Activated CD8-positive, alpha-beta T cell treated with anti-CD3 and anti-CD28 coated beads, Interleukin-2, amount 10 ng/mL, durations not matched to agents 7 days and 5 days (primary cell): ENCODE data around the gene BGN. TPM values are rescaled to one million over a fixed set of nuclear protein-coding genes. Genes with fewer than 3 reads are reported as not detected.

Experiments
- ATAC-seq: fragments of 150-1000 bp; cut with Tn5 transposase; one replicate; pipeline ENCODE4 v1.10.0; 2021; ENCODE audit warnings: moderate library complexity
- CTCF ChIA-PET: fragments of 350-600 bp; sonication (Branson Sonifier 250); formaldehyde crosslinking; loops from one replicate; lab custom pipeline; 2021; ENCODE audit warnings: antibody characterized with exemption; lab: Charles Lee
- POLR2A ChIA-PET: fragments of 350-600 bp; sonication (Branson Sonifier 250); formaldehyde crosslinking; loops from one replicate; lab custom pipeline; 2021; ENCODE audit warnings: antibody characterized with exemption; lab: Charles Lee
- DNase-seq: peaks from one replicate; pipeline ENCODE4 v3.0.0-alpha.2; 2020
- H3K27ac Mint-ChIP-seq: one replicate; pipeline ENCODE4 v1.8.0; 2021; ENCODE audit warnings: mild to moderate bottlenecking, mixed read lengths
- H3K27me3 Mint-ChIP-seq: one replicate; pipeline ENCODE4 v1.8.0; 2021; ENCODE audit warnings: low read depth, mixed read lengths
- H3K36me3 Mint-ChIP-seq: one replicate; pipeline ENCODE4 v1.8.0; 2021; ENCODE audit warnings: low read depth, mixed read lengths
- H3K4me1 Mint-ChIP-seq: one replicate; pipeline ENCODE4 v1.8.0; 2021; ENCODE audit warnings: low read depth, mixed read lengths
- H3K4me3 Mint-ChIP-seq: one replicate; pipeline ENCODE4 v1.8.0; 2021; ENCODE audit warnings: mild to moderate bottlenecking, mixed read lengths
- H3K9me3 Mint-ChIP-seq: one replicate; pipeline ENCODE4 v1.8.0; 2022; ENCODE audit warnings: mixed read lengths; ENCODE audit not compliant: insufficient read depth
- total RNA-seq, 2 experiments: library from RNA; stranded (reverse); gene quantifications; one replicate each; pipeline ENCODE4 v1.2.3, GENCODE V29; 2021

The BGN gene
- total RNA-seq, 2 experiments from 2014 or later, result not detected

DNA sequence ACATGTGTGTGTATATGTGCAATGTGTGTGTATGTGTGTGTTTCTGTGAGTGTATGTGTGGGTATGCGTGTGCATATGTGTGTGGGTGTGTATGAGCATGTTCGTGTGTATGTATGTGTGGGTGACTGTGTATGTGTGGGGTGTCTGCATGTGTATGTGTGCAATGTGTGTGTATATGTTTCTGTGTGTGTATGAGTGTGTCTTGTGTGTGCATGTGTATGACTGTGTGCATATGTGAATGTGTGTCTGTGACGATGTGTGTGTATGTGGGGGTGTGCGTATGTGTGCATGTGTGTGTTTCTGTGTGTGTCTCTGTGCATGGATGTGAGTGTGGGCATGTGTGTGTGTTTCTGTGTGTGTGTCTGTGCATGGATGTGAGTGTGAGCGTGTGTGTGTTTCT lies 18.5 kb downstream of the BGN start:
- H3K4me1 Mint-ChIP-seq, result peaks cover under 1% of the 10 kb centered on the region
- H3K36me3 Mint-ChIP-seq, result no peaks in the 10 kb centered on the region
- H3K27me3 Mint-ChIP-seq, result peaks cover 12% of the 10 kb centered on the region
- ChIA-PET CTCF (no interaction called here), POLR2A (no interaction called here)
- ATAC-seq, result no peak
- no peak overlapping the region for H3K27ac Mint-ChIP-seq
- DNase-seq, result no peak
- no peaks in the 10 kb centered on the region for H3K9me3 Mint-ChIP-seq
- no peak overlapping the region for H3K4me3 Mint-ChIP-seq

DNA sequence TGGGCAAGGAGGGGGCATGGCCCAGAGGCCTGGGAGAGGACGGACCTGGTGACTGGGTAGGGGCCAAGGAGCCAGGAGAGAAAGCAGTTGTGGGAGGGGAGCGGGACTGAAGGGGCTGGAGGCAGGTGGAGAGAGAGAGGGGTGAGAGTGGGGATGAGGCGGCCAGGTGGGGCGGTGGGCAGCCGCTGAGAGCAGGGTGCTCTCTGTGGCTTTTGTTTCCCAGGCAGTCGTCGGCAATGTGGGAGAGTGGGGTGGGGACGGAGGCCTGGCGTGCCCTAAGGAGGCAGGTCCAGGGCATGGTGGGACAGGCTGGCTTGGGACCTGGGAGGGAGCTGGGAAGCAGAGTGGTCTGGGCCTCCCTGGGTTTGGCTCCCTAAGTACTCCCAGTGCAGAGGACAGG lies 19.5 kb downstream of the BGN start:
- H3K9me3 Mint-ChIP-seq, result no peaks in the 10 kb centered on the region
- DNase-seq (no peak), ATAC-seq (no peak)
- ChIA-PET POLR2A (no interaction called here), CTCF (no interaction called here)
- H3K27me3 Mint-ChIP-seq, result peaks cover 19% of the 10 kb centered on the region
- no peak overlapping the region for H3K4me3 Mint-ChIP-seq
- H3K36me3 Mint-ChIP-seq, result no peaks in the 10 kb centered on the region
- peaks cover 8% of the 10 kb centered on the region for H3K4me1 Mint-ChIP-seq
- H3K27ac Mint-ChIP-seq, result no peak overlapping the region

DNA sequence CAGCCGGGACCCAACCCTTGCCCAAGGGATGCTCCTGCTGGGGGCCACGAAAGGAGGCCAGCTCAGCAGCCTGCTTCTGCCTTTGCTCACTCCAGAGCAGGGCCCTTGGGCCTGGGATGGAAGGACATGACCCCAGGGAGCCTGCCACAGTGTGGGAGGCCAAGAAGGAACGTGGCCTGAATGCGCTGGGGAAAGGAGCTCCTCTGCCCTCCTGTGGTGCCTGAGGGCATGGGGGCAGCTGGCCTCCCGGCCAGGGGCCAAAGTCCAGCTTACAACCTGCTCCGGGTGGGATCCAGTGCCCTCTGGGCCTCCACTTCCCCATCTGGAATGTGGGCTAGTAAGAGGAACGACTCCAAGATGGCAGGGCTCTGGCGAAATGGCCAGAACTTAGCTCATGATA lies 20.7 kb downstream of the BGN start:
- Mint-ChIP-seq H3K27me3 (peaks cover 21% of the 10 kb centered on the region), H3K27ac (no peak overlapping the region), H3K36me3 (no peaks in the 10 kb centered on the region), H3K4me3 (no peak overlapping the region), H3K9me3 (no peaks in the 10 kb centered on the region), H3K4me1 (peaks cover 12% of the 10 kb centered on the region)
- no peak for DNase-seq
- ATAC-seq, result no peak
- CTCF ChIA-PET, result interaction anchor here (0.8 kb wide), 1 partner anchor 8 kb away, joined by 3 read pairs; no protein-coding TSS in a partner anchor
- POLR2A ChIA-PET, result no interaction called here

DNA sequence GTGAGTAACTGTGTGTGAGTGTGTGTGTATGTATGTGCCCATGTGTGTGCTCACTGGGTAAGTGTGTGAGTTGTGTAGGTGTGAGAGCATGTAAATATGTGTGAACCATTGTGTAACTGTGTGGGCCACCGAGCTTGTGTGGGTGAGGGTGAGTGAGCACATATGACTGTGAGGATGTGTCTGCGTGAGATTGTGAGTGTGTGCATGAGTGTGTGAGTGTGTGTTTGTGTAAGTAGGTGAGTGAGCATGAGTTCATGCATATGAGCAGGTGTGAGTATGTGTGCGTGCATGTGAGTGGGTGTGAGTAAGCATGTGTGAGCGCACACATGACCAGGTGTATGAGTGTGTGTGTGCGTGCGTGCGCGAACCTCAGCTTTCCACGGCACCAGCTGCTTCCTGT lies 21.3 kb downstream of the BGN start:
- H3K4me3 Mint-ChIP-seq, result no peak overlapping the region
- ChIA-PET CTCF (interaction anchor here (0.8 kb wide), 1 partner anchor 9 kb away, joined by 3 read pairs; no protein-coding TSS in a partner anchor), POLR2A (no interaction called here)
- H3K4me1 Mint-ChIP-seq, result peaks cover 12% of the 10 kb centered on the region
- H3K36me3 Mint-ChIP-seq, result no peaks in the 10 kb centered on the region
- DNase-seq (no peak), ATAC-seq (no peak)
- H3K27me3 Mint-ChIP-seq, result peaks cover 21% of the 10 kb centered on the region
- H3K9me3 Mint-ChIP-seq, result no peaks in the 10 kb centered on the region
- H3K27ac Mint-ChIP-seq, result no peak overlapping the region

DNA sequence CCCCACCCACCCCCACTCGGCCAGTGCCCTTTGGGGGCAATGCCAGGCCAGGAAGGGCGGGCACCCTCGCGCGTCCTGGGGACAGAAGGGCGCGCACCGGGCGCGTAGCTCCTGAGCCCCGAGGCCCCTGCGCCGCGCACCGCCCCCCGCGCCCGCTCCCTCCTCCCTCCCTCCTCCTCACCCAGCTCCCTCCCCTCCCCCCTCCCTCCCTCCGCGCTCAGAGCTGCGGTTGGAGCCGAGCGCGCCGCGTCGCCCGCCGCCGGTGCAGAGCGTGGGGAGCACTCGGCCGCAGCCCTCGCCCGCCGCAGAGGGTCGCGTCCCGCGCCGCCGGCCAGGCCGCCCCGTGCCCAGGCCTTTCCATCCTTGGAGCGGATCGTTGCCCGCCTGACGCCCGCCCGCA lies 22.6 kb downstream of the BGN start, which contains the start of gene ATP2B3:
TSS of gene ATP2B3 (plus strand) at position 220 of the 400 bp plus-strand sequence. CDS start 18,606 bp downstream, outside the sequence.
- no peaks in the 10 kb centered on the region for H3K9me3 Mint-ChIP-seq
- H3K4me1 Mint-ChIP-seq, result peaks cover 17% of the 10 kb centered on the region
- no peak for ATAC-seq
- peaks cover 21% of the 10 kb centered on the region for H3K27me3 Mint-ChIP-seq
- ChIA-PET POLR2A (no interaction called here), CTCF (no interaction called here)
- no peak within 1 kb of the TSS for H3K4me3 Mint-ChIP-seq
- no peaks in the 10 kb centered on the region for H3K36me3 Mint-ChIP-seq
- no peak for DNase-seq
- no peak within 1 kb of the TSS for H3K27ac Mint-ChIP-seq

DNA sequence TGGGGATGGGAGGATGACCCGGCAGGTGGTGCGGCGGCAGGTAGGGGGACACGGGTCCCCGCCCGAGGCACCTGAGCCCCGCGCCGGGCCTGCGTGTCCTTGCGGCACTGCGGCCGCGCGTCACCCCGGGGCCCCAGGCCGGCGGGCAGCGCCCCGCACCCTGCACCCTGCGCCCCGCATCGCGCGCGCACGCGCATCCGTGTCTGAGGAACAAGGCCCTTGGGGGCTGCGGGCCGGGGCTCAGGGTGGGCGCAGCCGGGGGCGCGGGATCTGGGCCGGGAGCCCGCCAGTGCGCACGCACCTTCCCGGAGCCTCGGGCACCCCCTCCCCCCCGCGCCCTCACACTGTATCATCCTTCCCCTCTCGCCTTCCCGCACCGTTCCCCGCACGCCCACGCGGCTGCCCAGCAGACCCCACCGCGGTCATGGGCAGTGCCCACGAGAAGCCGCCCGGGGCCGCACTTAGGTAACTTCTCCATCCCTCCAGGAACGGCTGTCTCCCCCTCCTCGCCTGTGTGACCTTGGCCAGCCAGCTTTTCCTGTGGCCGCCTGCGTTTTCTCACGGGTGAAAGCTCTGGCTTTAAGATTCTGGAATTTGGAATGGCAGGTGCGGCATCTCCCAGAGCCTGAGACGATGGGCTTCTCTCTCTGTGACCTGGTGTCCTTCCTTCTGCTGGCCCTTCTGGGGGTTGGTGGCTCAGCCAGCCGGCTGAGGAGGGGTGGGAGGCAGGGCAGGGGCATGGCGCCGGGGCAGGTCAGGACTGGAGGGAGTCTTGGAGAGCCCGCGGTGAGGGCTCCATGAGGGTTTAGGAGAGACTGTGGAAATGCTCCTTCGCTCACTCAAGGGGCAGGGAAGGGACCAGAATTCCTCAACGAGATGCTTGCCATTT lies 23.4 kb downstream of the BGN start:
- Mint-ChIP-seq H3K9me3 (no peaks in the 10 kb centered on the region), H3K4me1 (peaks cover 17% of the 10 kb centered on the region), H3K27me3 (peaks cover 21% of the 10 kb centered on the region), H3K27ac (no peak overlapping the region), H3K36me3 (no peaks in the 10 kb centered on the region), H3K4me3 (no peak overlapping the region)
- no peak for DNase-seq
- ATAC-seq, result no peak
- CTCF ChIA-PET, result no interaction called here
- POLR2A ChIA-PET, result no interaction called here

GRCh38 chrX:153519569-153520286 lies 24.9 kb downstream of the BGN start:
- DNase-seq (no peak), ATAC-seq (no peak)
- no peak overlapping the region for H3K27ac Mint-ChIP-seq
- ChIA-PET CTCF (interaction anchor here (0.8 kb wide), 1 partner anchor 86 kb away, joined by 3 read pairs; no protein-coding TSS in a partner anchor), POLR2A (interaction anchor here (0.6 kb wide), 1 partner anchor 92 kb away, joined by 3 read pairs; no protein-coding TSS in a partner anchor)
- no peak overlapping the region for H3K4me3 Mint-ChIP-seq
- H3K27me3 Mint-ChIP-seq, result peaks cover 21% of the 10 kb centered on the region
- peaks cover 17% of the 10 kb centered on the region for H3K4me1 Mint-ChIP-seq
- no peaks in the 10 kb centered on the region for H3K36me3 Mint-ChIP-seq
- no peaks in the 10 kb centered on the region for H3K9me3 Mint-ChIP-seq

DNA sequence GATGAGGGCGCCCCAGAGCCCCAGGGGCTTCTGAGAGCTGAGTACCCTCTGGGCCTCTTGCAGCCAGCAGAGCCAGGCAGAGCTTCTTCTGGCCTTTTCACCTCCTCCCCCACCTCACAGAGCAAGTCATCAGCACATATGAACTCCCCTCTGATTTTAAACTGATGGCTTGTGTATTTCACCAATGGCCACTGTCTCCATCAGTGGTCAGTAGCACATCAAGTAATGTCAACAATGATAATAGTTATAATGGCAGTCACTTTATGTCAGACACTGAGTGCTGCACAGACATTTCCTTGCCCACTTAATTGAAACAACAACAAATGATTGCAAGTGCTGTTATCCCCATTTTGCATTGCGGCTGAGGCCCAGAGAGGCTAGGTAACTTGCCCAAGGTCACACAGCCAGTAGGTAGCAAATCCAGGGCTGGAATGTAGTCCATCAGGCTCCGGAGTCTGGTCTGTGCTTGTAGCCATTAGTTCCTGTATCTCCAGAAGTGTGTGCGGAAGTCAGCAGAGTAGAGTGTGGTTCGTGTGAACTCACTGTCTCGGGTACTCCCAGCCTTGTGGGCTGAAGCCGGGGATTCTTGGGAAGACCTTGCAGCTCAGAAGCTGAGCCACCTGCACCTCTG lies 25.6 kb downstream of the BGN start:
- H3K27ac Mint-ChIP-seq, result no peak overlapping the region
- H3K9me3 Mint-ChIP-seq, result no peaks in the 10 kb centered on the region
- H3K4me3 Mint-ChIP-seq, result no peak overlapping the region
- no peak for ATAC-seq
- ChIA-PET CTCF (interaction anchor here (0.8 kb wide), 1 partner anchor 85 kb away, joined by 3 read pairs; no protein-coding TSS in a partner anchor), POLR2A (interaction anchor here (0.6 kb wide), 1 partner anchor 91 kb away, joined by 3 read pairs; no protein-coding TSS in a partner anchor)
- DNase-seq, result no peak
- H3K27me3 Mint-ChIP-seq, result peaks cover 21% of the 10 kb centered on the region
- H3K36me3 Mint-ChIP-seq, result no peaks in the 10 kb centered on the region
- peaks cover 17% of the 10 kb centered on the region for H3K4me1 Mint-ChIP-seq

DNA sequence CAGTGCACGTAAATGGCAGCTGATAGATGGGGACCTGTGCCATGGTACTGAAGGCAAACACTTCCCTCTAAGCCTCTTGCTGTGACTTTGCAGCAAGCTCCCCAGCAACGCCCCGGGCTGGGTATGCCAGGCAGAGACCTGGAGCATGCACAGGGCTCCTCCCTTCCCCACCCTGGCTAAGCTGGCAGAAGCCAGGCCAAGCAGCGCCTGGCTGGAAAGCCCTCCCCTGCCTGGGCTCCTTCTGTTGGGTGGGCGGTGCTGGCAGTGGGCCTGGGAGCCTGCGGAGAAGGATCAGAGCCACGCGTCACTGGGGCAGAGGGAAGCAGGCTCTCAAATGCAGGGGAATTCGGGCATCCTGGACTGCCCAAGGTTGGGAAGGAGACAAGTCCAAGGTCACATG lies 26.3 kb downstream of the BGN start:
- Mint-ChIP-seq H3K9me3 (no peaks in the 10 kb centered on the region), H3K4me1 (peaks cover 17% of the 10 kb centered on the region), H3K27ac (no peak overlapping the region), H3K36me3 (no peaks in the 10 kb centered on the region), H3K27me3 (peaks cover 17% of the 10 kb centered on the region), H3K4me3 (no peak overlapping the region)
- ATAC-seq (no peak), DNase-seq (no peak)
- ChIA-PET CTCF (no interaction called here), POLR2A (interaction anchor here (0.6 kb wide), 1 partner anchor 12 kb away, joined by 4 read pairs; no protein-coding TSS in a partner anchor)

- H3K36me3 Mint-ChIP-seq, result no peaks in the 10 kb centered on the region
- H3K27ac Mint-ChIP-seq, result no peak overlapping the region
- ChIA-PET POLR2A (no interaction called here), CTCF (no interaction called here)
- no peaks in the 10 kb centered on the region for H3K9me3 Mint-ChIP-seq
- DNase-seq (no peak), ATAC-seq (no peak)
- peaks cover 10% of the 10 kb centered on the region for H3K27me3 Mint-ChIP-seq
- H3K4me1 Mint-ChIP-seq, result peaks cover 17% of the 10 kb centered on the region
- no peak overlapping the region for H3K4me3 Mint-ChIP-seq
Observed at GRCh38 chrX:153522259-153522658, 27.5 kb downstream of the BGN start.

- POLR2A ChIA-PET, result no interaction called here
- Mint-ChIP-seq H3K4me1 (peaks cover 17% of the 10 kb centered on the region), H3K9me3 (no peaks in the 10 kb centered on the region), H3K27ac (no peak overlapping the region), H3K4me3 (no peak overlapping the region), H3K27me3 (peaks cover 8% of the 10 kb centered on the region), H3K36me3 (no peaks in the 10 kb centered on the region)
- CTCF ChIA-PET, result interaction anchor here (0.6 kb wide), 1 partner anchor 491 kb away, joined by 4 read pairs; no protein-coding TSS in a partner anchor
- no peak for DNase-seq
- ATAC-seq, result no peak
Observed at GRCh38 chrX:153523269-153523668, 28.5 kb downstream of the BGN start.
